Ectodermal cell (in vitro differentiated cells): ENCODE results near the gene PRRT3.

ENCODE experiments used
- H3K27ac ChIP-seq: 2 replicates; pipeline ENCODE4 v1.7.0; 2013; ENCODE audit warnings: mild to moderate bottlenecking, low read depth, low read length; ENCODE audit not compliant: insufficient read depth, poor library complexity, severe bottlenecking
- H3K27me3 ChIP-seq: 2 replicates; pipeline ENCODE4 v1.7.0; 2013; ENCODE audit warnings: mild to moderate bottlenecking, low read length; ENCODE audit not compliant: insufficient read depth, control insufficient read depth, poor library complexity, severe bottlenecking
- H3K36me3 ChIP-seq: one replicate; pipeline ENCODE4 v1.7.0; 2013; ENCODE audit warnings: low read length; ENCODE audit not compliant: control insufficient read depth, insufficient read depth
- H3K4me1 ChIP-seq: one replicate; pipeline ENCODE4 v1.7.0; 2013; ENCODE audit warnings: low read length; ENCODE audit not compliant: control insufficient read depth, insufficient read depth
- H3K4me3 ChIP-seq: 2 replicates; pipeline ENCODE4 v1.7.0; 2013; ENCODE audit warnings: low read depth, low read length, control low read depth; ENCODE audit not compliant: insufficient read depth
- H3K9me3 ChIP-seq: 2 replicates; pipeline ENCODE4 v1.7.0; 2013; ENCODE audit warnings: mild to moderate bottlenecking, low read length, moderate library complexity; ENCODE audit not compliant: control insufficient read depth
- WGBS, 2 experiments: methylation state at CpG; one replicate each; pipeline ENCODE4 v1.1.7; 2013; ENCODE audit warnings: missing lambda C conversion rate in 2 of 2; 5-methylcytosine and 5-hydroxymethylcytosine counted together

The PRRT3 gene

DNA sequence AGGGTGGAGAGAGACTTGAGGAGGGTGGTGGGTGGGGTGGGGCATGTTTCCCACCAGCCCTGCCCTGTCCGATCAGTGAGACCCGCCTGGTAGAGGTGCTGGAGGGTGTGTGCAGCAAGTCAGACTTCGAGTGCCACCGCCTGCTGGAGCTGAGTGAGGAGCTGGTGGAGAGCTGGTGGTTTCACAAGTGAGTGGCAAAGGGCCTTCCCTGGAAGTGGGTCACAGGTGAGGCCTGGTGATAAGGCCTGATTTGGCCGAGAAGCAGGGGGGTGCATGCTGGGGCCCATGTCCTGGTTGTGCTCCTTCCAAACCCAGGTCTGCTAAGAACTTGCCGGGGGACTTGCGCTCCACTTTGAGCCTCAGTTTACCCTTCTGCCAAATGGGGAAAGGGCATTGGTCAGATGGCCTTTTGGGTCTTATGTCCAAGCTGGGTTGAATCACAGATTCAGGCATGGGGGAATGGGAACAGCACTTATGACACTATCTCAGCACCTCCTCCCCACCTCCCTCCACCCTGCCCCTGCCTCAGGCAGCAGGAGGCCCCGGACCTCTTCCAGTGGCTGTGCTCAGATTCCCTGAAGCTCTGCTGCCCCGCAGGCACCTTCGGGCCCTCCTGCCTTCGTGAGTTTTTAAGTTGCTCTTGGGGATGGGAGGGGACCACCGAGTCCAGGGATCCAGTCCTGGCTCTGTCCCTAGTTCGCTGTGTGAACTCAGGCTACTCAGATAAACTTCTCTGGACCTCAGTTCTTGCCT, 14.5 kb downstream of the PRRT3 start:
- Histone ChIP-seq H3K27ac (no peak overlapping the region), H3K36me3 (peaks cover 4% of the 10 kb centered on the region), H3K27me3 (peaks cover under 1% of the 10 kb centered on the region), H3K4me3 (no peak overlapping the region), H3K4me1 (peaks cover 11% of the 10 kb centered on the region), H3K9me3 (no peaks in the 10 kb centered on the region)
- 95 to 96% methylated on average over 13 of the region's 13 CpGs for WGBS, 2 experiments

DNA sequence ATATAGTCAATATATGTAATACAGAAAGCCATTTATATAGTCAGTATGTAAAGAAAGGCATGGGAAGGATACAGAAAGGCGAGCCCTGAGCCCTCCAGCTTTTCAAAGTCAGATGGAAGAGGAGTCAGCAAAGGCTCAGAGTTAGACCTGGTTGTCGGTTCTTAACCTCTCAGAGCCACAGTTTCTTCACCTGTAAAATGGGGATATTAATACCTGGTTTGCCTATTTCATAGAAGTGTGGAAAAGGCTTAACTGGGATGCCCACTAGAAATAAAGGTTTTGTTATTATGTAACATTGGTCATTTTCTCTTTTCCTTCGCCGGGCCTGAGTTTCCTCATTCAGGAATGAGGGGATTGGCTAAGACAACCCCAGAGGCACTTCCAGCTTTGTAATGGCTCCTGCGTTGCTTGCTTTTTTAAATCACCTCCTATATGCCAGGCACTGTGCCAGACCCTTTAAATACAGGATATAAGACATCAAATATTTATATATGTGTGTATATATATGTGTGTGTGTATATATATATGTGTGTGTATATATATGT, 16.2 kb downstream of the PRRT3 start:
- Histone ChIP-seq H3K27me3 (peaks cover 6% of the 10 kb centered on the region), H3K27ac (no peak overlapping the region), H3K9me3 (no peaks in the 10 kb centered on the region), H3K4me3 (no peak overlapping the region), H3K4me1 (peaks cover 11% of the 10 kb centered on the region), H3K36me3 (peaks cover 4% of the 10 kb centered on the region)
- WGBS, 2 experiments: 92 to 96% methylated on average over 5 of the region's 5 CpGs

DNA sequence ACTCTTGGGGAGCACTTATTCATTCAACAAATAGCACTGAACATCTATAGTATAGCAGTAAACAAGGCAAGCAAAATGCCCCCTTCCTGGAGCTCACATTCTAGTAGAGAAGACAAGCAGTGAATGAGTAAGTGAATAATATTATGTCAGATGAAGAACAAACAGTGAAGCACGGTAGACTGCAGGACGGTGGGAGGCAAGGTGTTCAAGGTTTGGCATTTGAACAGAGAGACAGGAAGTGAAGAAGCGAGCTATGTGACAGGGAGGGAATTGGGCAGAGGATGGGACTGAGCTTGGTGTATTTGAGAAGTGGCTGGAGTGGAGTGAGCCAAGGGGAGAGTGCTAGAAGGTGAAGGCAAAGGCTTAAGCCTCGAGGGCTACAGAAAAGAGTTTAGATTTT, 17.2 kb downstream of the PRRT3 start:
- H3K27ac ChIP-seq: no peak overlapping the region
- WGBS, 2 experiments: 79 to 81% methylated on average over 4 of the region's 4 CpGs
- H3K9me3 ChIP-seq: no peaks in the 10 kb centered on the region
- peaks cover 11% of the 10 kb centered on the region for H3K4me1 ChIP-seq
- peaks cover 6% of the 10 kb centered on the region for H3K27me3 ChIP-seq
- peaks cover 4% of the 10 kb centered on the region for H3K36me3 ChIP-seq
- no peak overlapping the region for H3K4me3 ChIP-seq

GRCh38 chr3:9934235-9934621, 18.0 kb downstream of the PRRT3 start:
- H3K4me1 ChIP-seq: peaks cover 11% of the 10 kb centered on the region
- peak overlapping the region; percentile 44 for H3K4me3 ChIP-seq
- peaks cover 4% of the 10 kb centered on the region for H3K36me3 ChIP-seq
- H3K9me3 ChIP-seq: no peaks in the 10 kb centered on the region
- peaks cover 6% of the 10 kb centered on the region for H3K27me3 ChIP-seq
- WGBS, 2 experiments: 49 to 50% methylated on average over 11 of the region's 11 CpGs
- H3K27ac ChIP-seq: no peak overlapping the region

GRCh38 chr3:9933561-9934234, 18.5 kb downstream of the PRRT3 start, which contains the start of gene CRELD1:
CRELD1 (plus strand) TSS chr3:9933834; CDS start chr3:9934439, 605 bp downstream.
- Histone ChIP-seq H3K4me3 (peak within 1 kb of the TSS; percentile 44), H3K4me1 (peaks cover 11% of the 10 kb centered on the region), H3K9me3 (no peaks in the 10 kb centered on the region), H3K36me3 (peaks cover 4% of the 10 kb centered on the region), H3K27ac (peak within 1 kb of the TSS; percentile 83), H3K27me3 (peaks cover 6% of the 10 kb centered on the region)
- WGBS, 2 experiments: 1% methylated on average over 50 of the region's 50 CpGs

- Histone ChIP-seq H3K36me3 (peaks cover 4% of the 10 kb centered on the region), H3K4me3 (peak overlapping the region; percentile 44), H3K4me1 (peaks cover 11% of the 10 kb centered on the region), H3K27me3 (peaks cover 6% of the 10 kb centered on the region), H3K27ac (peak overlapping the region; percentile 83), H3K9me3 (no peaks in the 10 kb centered on the region)
- 1% methylated on average over 77 of the region's 77 CpGs for WGBS, 2 experiments
Measured at GRCh38 chr3:9932843-9933560, 19.2 kb downstream of the PRRT3 start.

GRCh38 chr3:9932535-9932842, 19.7 kb downstream of the PRRT3 start:
- H3K4me3 ChIP-seq: peak overlapping the region; percentile 44
- H3K4me1 ChIP-seq: peaks cover 11% of the 10 kb centered on the region
- 12 to 15% methylated on average over 13 of the region's 13 CpGs for WGBS, 2 experiments
- H3K27me3 ChIP-seq: peaks cover 6% of the 10 kb centered on the region
- peaks cover under 1% of the 10 kb centered on the region for H3K36me3 ChIP-seq
- H3K27ac ChIP-seq: no peak overlapping the region
- no peaks in the 10 kb centered on the region for H3K9me3 ChIP-seq

- H3K27me3 ChIP-seq: peaks cover 6% of the 10 kb centered on the region
- H3K36me3 ChIP-seq: no peaks in the 10 kb centered on the region
- 84 to 93% methylated on average over 4 of the region's 4 CpGs for WGBS, 2 experiments
- no peak overlapping the region for H3K27ac ChIP-seq
- peaks cover 11% of the 10 kb centered on the region for H3K4me1 ChIP-seq
- no peak overlapping the region for H3K4me3 ChIP-seq
- H3K9me3 ChIP-seq: no peaks in the 10 kb centered on the region
Measured at GRCh38 chr3:9930804-9931418, 21.3 kb downstream of the PRRT3 start.

DNA sequence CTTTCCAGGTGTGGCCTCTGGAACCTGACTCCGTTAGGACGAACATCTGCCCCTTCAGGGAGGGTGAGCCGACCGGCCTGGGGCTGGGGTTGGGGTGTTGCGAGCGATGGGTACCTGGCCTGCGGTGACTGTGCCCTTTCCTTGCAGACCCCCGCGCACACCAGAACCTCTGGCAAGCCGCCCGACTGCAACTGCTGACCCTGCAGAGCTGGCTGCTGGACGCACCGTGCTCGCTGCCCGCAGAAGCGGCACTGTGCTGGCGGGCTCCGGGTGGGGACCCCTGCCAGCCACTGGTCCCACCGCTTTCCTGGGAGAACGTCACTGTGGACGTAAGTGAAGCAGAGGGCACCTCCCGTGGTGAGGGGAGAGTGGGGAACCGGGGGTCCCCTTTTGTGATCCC, 24.1 kb downstream of the PRRT3 start:
- H3K27me3 ChIP-seq: peaks cover 6% of the 10 kb centered on the region
- WGBS, 2 experiments: 90 to 91% methylated on average over 23 of the region's 23 CpGs
- no peaks in the 10 kb centered on the region for H3K36me3 ChIP-seq
- H3K9me3 ChIP-seq: no peaks in the 10 kb centered on the region
- H3K4me1 ChIP-seq: peaks cover 2% of the 10 kb centered on the region
- no peak overlapping the region for H3K27ac ChIP-seq
- no peak overlapping the region for H3K4me3 ChIP-seq
